H1 (cell line): Measurements from ENCODE around the gene CCDC30. TPM values are rescaled to one million over a fixed set of nuclear protein-coding genes. Genes with fewer than 3 reads are reported as not detected.
A peak's percentile ranks its signal among the peaks of the same experiment; 100 is the strongest.

Source experiments
- BCL11A ChIP-seq, 2 experiments: IDR thresholded peaks; one replicate each; pipeline ENCODE4 v1.6.1; 2011; ENCODE audit warnings: low read depth in 2 of 2, low read length in 2 of 2, mild to moderate bottlenecking in 2 of 2
- BRCA1 ChIP-seq: IDR thresholded peaks from 2 replicates; pipeline ENCODE4 v1.6.1; 2012; ENCODE audit warnings: low read depth, low read length, improper control_type of control experiment
- CEBPB ChIP-seq: IDR thresholded peaks from 2 replicates; pipeline ENCODE4 v1.6.1; 2012; ENCODE audit warnings: low read depth, low read length
- CHD1 ChIP-seq: IDR thresholded peaks from 2 replicates; pipeline ENCODE4 v1.6.1; 2012; ENCODE audit warnings: low read depth, low read length, improper control_type of control experiment
- CHD7 ChIP-seq: fragments of 300-600 bp; sonication (generic); IDR thresholded peaks from 2 replicates; pipeline ENCODE4 v1.7.1; 2012; ENCODE audit warnings: low read length, moderate library complexity, mild to moderate bottlenecking, inconsistent platforms; ENCODE audit not compliant: insufficient replicate concordance
- EP300 ChIP-seq, 2 experiments: IDR thresholded peaks; 1 replicate in 1 of 2; 2 replicates in 1 of 2; pipeline ENCODE4 v1.6.1; 2011 to 2012; ENCODE audit warnings: low read depth in 2 of 2, low read length in 2 of 2, mild to moderate bottlenecking in 2 of 2, borderline replicate concordance in 1 of 2, inconsistent platforms in 1 of 2, moderate library complexity in 1 of 2
- GTF2F1 ChIP-seq: IDR thresholded peaks from 2 replicates; pipeline ENCODE4 v1.6.1; 2012; ENCODE audit warnings: low read depth, low read length, improper control_type of control experiment, borderline replicate concordance
- NRF1 ChIP-seq: IDR thresholded peaks from 2 replicates; pipeline ENCODE4 v1.6.1; 2011; ENCODE audit warnings: mild to moderate bottlenecking, low read depth, low read length, improper control_type of control experiment
- POLR2A ChIP-seq, 2 experiments: IDR thresholded peaks; 1 replicate in 1 of 2; 2 replicates in 1 of 2; pipeline ENCODE4 v1.6.1; 2011; ENCODE audit warnings: low read depth in 2 of 2, low read length in 2 of 2, mild to moderate bottlenecking in 2 of 2; ENCODE audit errors: control extremely low read depth in 1 of 2
- RFX5 ChIP-seq: IDR thresholded peaks from 2 replicates; pipeline ENCODE4 v1.6.1; 2011; ENCODE audit warnings: low read depth, low read length, improper control_type of control experiment, borderline replicate concordance
- polyA plus RNA-seq, 7 experiments: library from polyadenylated mRNA; depleted of rRNA in 3 of 7; stranded (reverse) in 5 of 7; unstranded in 2 of 7; fragments of >200 nt in 5 of 7; fragments of 200-250 nt in 2 of 7; gene quantifications; 1 replicate in 5 of 7; 2 replicates in 1 of 7; 4 replicates in 1 of 7; pipeline versions ENCODE4 v1.2.1 to v1.2.3, GENCODE V29; 2011 to 2013; ENCODE audit warnings: missing spikeins in 2 of 7, mixed read lengths in 2 of 7
- total RNA-seq: library from RNA; stranded (reverse); fragmentation: NEBNext Ultra II Directional; extraction: Animal tissue kit (Norgen Biotek cat#: 25700); gene quantifications from 2 replicates; pipeline ENCODE4 v1.2.1, GENCODE V29; 2021

The CCDC30 gene
- total and polyA plus RNA-seq, 2 of the 8 experiments (the other 6 are each of a cell fraction or from before 2014, with no cell fraction given): 0.60 to 1.8 TPM

GRCh38 chr1:42657981-42658876 is 195.1 kb downstream of the CCDC30 start, which contains the start of gene PPIH (continued):
- TF ChIP-seq CHD7 (no peak), POLR2A (IDR thresholded peaks at IDR 0.05; ENCODE audit: control extremely low read depth in 1 of 2, low read depth in 2 of 2, low read length in 2 of 2) (peak in 1 of 2 experiments; percentile 77; a peak in 2 of 3 replicates), EP300 (IDR thresholded peaks at IDR 0.05; ENCODE audit: borderline replicate concordance in 1 of 2, low read depth in 2 of 2, low read length in 2 of 2) (peak in 1 of 2 experiments; percentile 53; a peak in 1 of 3 replicates), CEBPB (no peak), GTF2F1 (no peak), BRCA1 (0 out of 2 replicates have a peak, but pooled peaks have one; percentile 15), BCL11A (IDR thresholded peaks at IDR 0.05; ENCODE audit: low read depth in 2 of 2, low read length in 2 of 2) (no peak), RFX5 (no peak; the same call in 1 of the 2 replicates), NRF1 (no peak), CHD1 (no peak)
